HepG2 (cell line): ENCODE data around the gene RARS1. TPM values are rescaled to one million over a fixed set of nuclear protein-coding genes. Genes with fewer than 3 reads are reported as not detected.
A peak's percentile ranks its signal among the peaks of the same experiment; 100 is the strongest.

ENCODE experiments used
- CSRNP1 ChIP-seq: sonication (generic); formaldehyde crosslinking; IDR thresholded peaks from 2 replicates; pipeline ENCODE4 v1.8.1; 2023; ENCODE audit warnings: mild to moderate bottlenecking, missing genetic modification reagents
- ESRRA ChIP-seq: sonication (generic); formaldehyde crosslinking; IDR thresholded peaks from 2 replicates; pipeline ENCODE4 v1.5.1; 2020; ENCODE audit warnings: mild to moderate bottlenecking, low read depth, missing genetic modification reagents
- IRX3 ChIP-seq: sonication (generic); formaldehyde crosslinking; IDR thresholded peaks from 2 replicates; pipeline ENCODE4 v1.8.1; 2023; ENCODE audit warnings: mild to moderate bottlenecking, low read depth, missing genetic modification reagents, borderline replicate concordance
- LBX2 ChIP-seq: sonication (generic); formaldehyde crosslinking; IDR thresholded peaks from 2 replicates; pipeline ENCODE4 v1.5.0; 2020; ENCODE audit warnings: missing genetic modification reagents, mild to moderate bottlenecking, borderline replicate concordance
- MAFG ChIP-seq: sonication (generic); formaldehyde crosslinking; IDR thresholded peaks from 2 replicates; pipeline ENCODE4 v1.5.1; 2020; ENCODE audit warnings: mild to moderate bottlenecking, missing genetic modification reagents
- MAFK ChIP-seq, 2 experiments: IDR thresholded peaks in 1 of 2; conservative IDR thresholded peaks in 1 of 2; 2 replicates each; pipeline ENCODE4 v1.6.1; 2011; ENCODE audit warnings: improper control_type of control experiment in 2 of 2, low read length in 2 of 2
- MED13 ChIP-seq: sonication (generic); formaldehyde crosslinking; IDR thresholded peaks from 2 replicates; pipeline ENCODE4 v1.5.0; 2020; ENCODE audit warnings: missing genetic modification reagents
- MEF2D ChIP-seq: sonication (generic); formaldehyde crosslinking; IDR thresholded peaks from 2 replicates; pipeline ENCODE4 v1.5.1; 2020; ENCODE audit warnings: mild to moderate bottlenecking, missing genetic modification reagents
- MTA3 ChIP-seq: sonication (generic); formaldehyde crosslinking; IDR thresholded peaks from 2 replicates; pipeline ENCODE4 v1.4.0; 2020; ENCODE audit warnings: missing genetic modification reagents
- RBFOX2 ChIP-seq: fragments of 200-400 bp; formaldehyde crosslinking; IDR thresholded peaks from 2 replicates; pipeline ENCODE4 v1.6.1; 2017; ENCODE audit warnings: low read depth, mild to moderate bottlenecking, low read length
- SIN3B ChIP-seq: fragments of 150-350 bp; IDR thresholded peaks from 2 replicates; pipeline ENCODE4 v1.6.1; 2014; ENCODE audit warnings: low read length
- SMC3 ChIP-seq: IDR thresholded peaks from 2 replicates; pipeline ENCODE4 v1.6.1; 2011; ENCODE audit warnings: low read length, improper control_type of control experiment
- SUZ12 ChIP-seq: fragments of 150-350 bp; IDR thresholded peaks from 2 replicates; pipeline ENCODE4 v1.6.1; 2014; ENCODE audit warnings: low read depth, low read length
- TBP ChIP-seq: sonication (generic); formaldehyde crosslinking; IDR thresholded peaks from 2 replicates; pipeline ENCODE4 v1.5.0; 2020; ENCODE audit warnings: missing genetic modification reagents
- TCF7L2 ChIP-seq: IDR thresholded peaks from 2 replicates; pipeline ENCODE4 v1.6.1; 2011; ENCODE audit warnings: mild to moderate bottlenecking, low read depth, low read length, moderate library complexity
- ZBTB21 ChIP-seq: sonication (generic); formaldehyde crosslinking; IDR thresholded peaks from 2 replicates; pipeline ENCODE4 v1.4.0; 2020; ENCODE audit warnings: missing genetic modification reagents
- ZBTB4 ChIP-seq: sonication (generic); formaldehyde crosslinking; IDR thresholded peaks from 2 replicates; pipeline ENCODE4 v1.4.0; 2020; ENCODE audit warnings: missing genetic modification reagents, mild to moderate bottlenecking, borderline replicate concordance
- ZNF10 ChIP-seq: sonication (generic); formaldehyde crosslinking; IDR thresholded peaks from 2 replicates; pipeline ENCODE4 v1.4.0; 2020; ENCODE audit warnings: mild to moderate bottlenecking, low read depth, missing genetic modification reagents, borderline replicate concordance
- ZNF101 ChIP-seq: sonication (generic); formaldehyde crosslinking; IDR thresholded peaks from 2 replicates; pipeline ENCODE4 v1.4.0; 2020; ENCODE audit warnings: mild to moderate bottlenecking, low read depth, missing genetic modification reagents, borderline replicate concordance
- ZNF292 ChIP-seq: sonication (generic); formaldehyde crosslinking; IDR thresholded peaks from 2 replicates; pipeline ENCODE4 v1.8.1; 2022; ENCODE audit warnings: mild to moderate bottlenecking, low read depth, missing genetic modification reagents, borderline replicate concordance
- ZNF607 ChIP-seq: sonication (generic); formaldehyde crosslinking; IDR thresholded peaks from 2 replicates; pipeline ENCODE4 v1.5.1; 2020; ENCODE audit warnings: missing genetic modification reagents, mild to moderate bottlenecking, borderline replicate concordance
- ZNF672 ChIP-seq: sonication (generic); formaldehyde crosslinking; IDR thresholded peaks from 2 replicates; pipeline ENCODE4 v1.8.1; 2022; ENCODE audit warnings: missing genetic modification reagents
- ZNF747 ChIP-seq: sonication (generic); formaldehyde crosslinking; IDR thresholded peaks from 2 replicates; pipeline ENCODE4 v1.8.1; 2023; ENCODE audit warnings: missing genetic modification reagents, mild to moderate bottlenecking, borderline replicate concordance
- ZNF784 ChIP-seq: sonication (generic); formaldehyde crosslinking; IDR thresholded peaks from 2 replicates; pipeline ENCODE4 v1.5.1; 2020; ENCODE audit warnings: missing genetic modification reagents, mild to moderate bottlenecking, borderline replicate concordance
- ZNF850 ChIP-seq: sonication (generic); formaldehyde crosslinking; conservative IDR thresholded peaks from 2 replicates; pipeline ENCODE4 v1.9.0; 2021; ENCODE audit warnings: mild to moderate bottlenecking, missing genetic modification reagents
- polyA plus RNA-seq, 8 experiments: library from polyadenylated mRNA; depleted of rRNA in 3 of 8; stranded (reverse) in 7 of 8; unstranded in 1 of 8; fragments of >200 nt; fragmentation: Illumina TruSeq in 4 of 8; extraction: Trizol in 4 of 8; gene quantifications; 2 replicates each; pipeline versions ENCODE4 v1.2.1 to v1.2.3, GENCODE V29; 2011 to 2016; ENCODE audit warnings: low read depth in 4 of 8, missing spikeins in 1 of 8, mixed read lengths in 1 of 8; ENCODE audit not compliant: insufficient read depth in 1 of 8
- total RNA-seq, 5 experiments: library from RNA; depleted of rRNA; stranded (reverse); fragments of >200 nt; fragmentation: Illumina TruSeq; extraction: Trizol; gene quantifications; 2 replicates each; pipeline ENCODE4 v1.2.3, GENCODE V29; 2016; ENCODE audit warnings: low read depth in 1 of 5

RARS1 gene
- total and polyA plus RNA-seq, 2 of the 13 experiments (the other 11 are each of a cell fraction or from before 2014, with no cell fraction given) = 54.6 to 170 TPM

- no peak for TF ChIP-seq LBX2
- TF ChIP-seq RBFOX2 = peak; percentile 90
- no peak for TF ChIP-seq MAFG (CRISPR knock-in tag)
- TF ChIP-seq MED13 (CRISPR knock-in tag) = peak; percentile 58; the same call in 1 of the 2 replicates
- TF ChIP-seq MEF2D (CRISPR knock-in tag) = peak; percentile 82
- TF ChIP-seq MAFK (conservative IDR thresholded peaks at IDR 0.05 in 1 of 2, IDR thresholded peaks at IDR 0.05 in 1 of 2; ENCODE audit: low read length in 2 of 2) = no peak
- TF ChIP-seq ZNF607 = no peak
- peak; percentile 91; the same call in 1 of the 2 replicates for TF ChIP-seq ZNF747 (CRISPR knock-in tag)
- no peak for TF ChIP-seq SUZ12
- TF ChIP-seq ZNF784 (CRISPR knock-in tag) = no peak
- TF ChIP-seq MTA3 (CRISPR knock-in tag) = no peak
- peak; percentile 34; the same call in 1 of the 2 replicates for TF ChIP-seq ZNF292
- TF ChIP-seq SMC3 = peak; percentile 36; the same call in 1 of the 2 replicates
- TF ChIP-seq ZNF10 (CRISPR knock-in tag) = no peak
- no peak for TF ChIP-seq ZNF850
- no peak for TF ChIP-seq ZBTB21
- no peak for TF ChIP-seq TBP (CRISPR knock-in tag)
- no peak for TF ChIP-seq CSRNP1 (CRISPR knock-in tag)
- TF ChIP-seq ZNF101 (CRISPR knock-in tag) = no peak
- TF ChIP-seq SIN3B = peak; percentile 70
- TF ChIP-seq TCF7L2 = no peak
- peak; percentile 35; the same call in 1 of the 2 replicates for TF ChIP-seq ZNF672 (CRISPR knock-in tag)
- no peak for TF ChIP-seq ESRRA (CRISPR knock-in tag)
- TF ChIP-seq IRX3 (CRISPR knock-in tag) = 0 out of 2 replicates have a peak, but pooled peaks have one; percentile 18
- no peak for TF ChIP-seq ZBTB4 (CRISPR knock-in tag)
These were observed at the start of gene RARS1 (continued) for GRCh38 chr5:168486136-168486879.
